HEK293 (cell line): ENCODE measurements around the gene HECTD3.

Source experiments
- BCL11B ChIP-seq: fragments of 450-650 bp; formaldehyde crosslinking; IDR thresholded peaks from 2 replicates; pipeline ENCODE4 v1.5.1; 2016; ENCODE audit warnings: low read depth, missing biosample characterization, missing genetic modification characterization
- CTCF ChIP-seq: fragments of 450-650 bp; formaldehyde crosslinking; IDR thresholded peaks from 2 replicates; pipeline ENCODE4 v1.5.1; 2016; ENCODE audit warnings: missing biosample characterization, missing genetic modification characterization
- GLI4 ChIP-seq: fragments of 450-650 bp; formaldehyde crosslinking; IDR thresholded peaks from 2 replicates; pipeline ENCODE4 v1.5.1; 2016; ENCODE audit warnings: missing biosample characterization, missing genetic modification characterization
- HOXD13 ChIP-seq: sonication (generic); formaldehyde crosslinking; IDR thresholded peaks from 2 replicates; pipeline ENCODE4 v1.8.0; 2022; ENCODE audit warnings: missing genetic modification reagents, borderline replicate concordance
- KLF16 ChIP-seq: fragments of 450-650 bp; formaldehyde crosslinking; IDR thresholded peaks from 2 replicates; pipeline ENCODE4 v1.5.1; 2017; ENCODE audit warnings: missing biosample characterization, missing genetic modification characterization
- KLF7 ChIP-seq: fragments of 450-650 bp; formaldehyde crosslinking; IDR thresholded peaks from 2 replicates; pipeline ENCODE4 v1.5.1; 2016; ENCODE audit warnings: missing biosample characterization, missing genetic modification characterization, borderline replicate concordance
- PRDM4 ChIP-seq: fragments of 450-650 bp; formaldehyde crosslinking; IDR thresholded peaks from 2 replicates; pipeline ENCODE4 v1.5.1; 2017; ENCODE audit warnings: missing biosample characterization, missing genetic modification characterization
- PRDM6 ChIP-seq: fragments of 450-650 bp; formaldehyde crosslinking; IDR thresholded peaks from 2 replicates; pipeline ENCODE4 v1.5.1; 2017; ENCODE audit warnings: missing biosample characterization, missing genetic modification characterization
- ZBTB17 ChIP-seq: fragments of 450-650 bp; formaldehyde crosslinking; IDR thresholded peaks from 2 replicates; pipeline ENCODE4 v1.5.1; 2016; ENCODE audit warnings: missing biosample characterization, missing genetic modification characterization
- ZNF248 ChIP-seq: fragments of 450-650 bp; formaldehyde crosslinking; IDR thresholded peaks from 2 replicates; pipeline ENCODE4 v1.5.1; 2017; ENCODE audit warnings: missing biosample characterization, missing genetic modification characterization
- ZNF354C ChIP-seq: fragments of 450-650 bp; formaldehyde crosslinking; IDR thresholded peaks from 2 replicates; pipeline ENCODE4 v1.5.1; 2016; ENCODE audit warnings: missing biosample characterization, missing genetic modification characterization, low read depth, borderline replicate concordance
- ZNF391 ChIP-seq: fragments of 450-650 bp; formaldehyde crosslinking; IDR thresholded peaks from 2 replicates; pipeline ENCODE4 v1.5.1; 2016; ENCODE audit warnings: low read depth, missing biosample characterization, missing genetic modification characterization, borderline replicate concordance
- ZNF530 ChIP-seq: fragments of 450-650 bp; formaldehyde crosslinking; IDR thresholded peaks from 2 replicates; pipeline ENCODE4 v1.5.1; 2016; ENCODE audit warnings: low read depth, missing biosample characterization, missing genetic modification characterization
- ZNF561 ChIP-seq: fragments of 450-650 bp; IDR thresholded peaks from 2 replicates; pipeline ENCODE4 v1.5.1; 2018; ENCODE audit warnings: missing biosample characterization, missing genetic modification characterization, borderline replicate concordance
- ZNF596 ChIP-seq: fragments of 450-650 bp; IDR thresholded peaks from 2 replicates; pipeline ENCODE4 v1.5.0; 2018; ENCODE audit warnings: missing biosample characterization, mild to moderate bottlenecking, missing genetic modification characterization, moderate library complexity
- ZNF639 ChIP-seq: fragments of 450-650 bp; formaldehyde crosslinking; IDR thresholded peaks from 2 replicates; pipeline ENCODE4 v1.5.1; 2016; ENCODE audit warnings: missing biosample characterization, missing genetic modification characterization
- ZSCAN30 ChIP-seq: fragments of 450-650 bp; IDR thresholded peaks from 2 replicates; pipeline ENCODE4 v1.5.1; 2018; ENCODE audit warnings: missing biosample characterization, mild to moderate bottlenecking, missing genetic modification characterization, moderate library complexity
- TF ChIP-seq, protein P1 (sequence below): sonication (generic); formaldehyde crosslinking; IDR thresholded peaks from 2 replicates; pipeline ENCODE4 v1.8.1; 2022; ENCODE audit warnings: mild to moderate bottlenecking, moderate library complexity, missing genetic modification reagents
- TF ChIP-seq, protein P2 (sequence below): fragments of 450-650 bp; formaldehyde crosslinking; IDR thresholded peaks from 2 replicates; pipeline ENCODE4 v1.5.1; 2017; ENCODE audit warnings: missing biosample characterization, missing genetic modification characterization
- TF ChIP-seq, protein P3 (sequence below): fragments of 450-650 bp; formaldehyde crosslinking; IDR thresholded peaks from 2 replicates; pipeline ENCODE4 v1.5.0; 2017; ENCODE audit warnings: missing biosample characterization, missing genetic modification characterization, borderline replicate concordance
- TF ChIP-seq, protein P4 (sequence below): fragments of 450-650 bp; formaldehyde crosslinking; IDR thresholded peaks from 2 replicates; pipeline ENCODE4 v1.5.1; 2017; ENCODE audit warnings: missing biosample characterization, missing genetic modification characterization
- TF ChIP-seq, protein P5 (sequence below): fragments of 450-650 bp; formaldehyde crosslinking; IDR thresholded peaks from 2 replicates; pipeline ENCODE4 v1.5.1; 2016; ENCODE audit warnings: missing biosample characterization, missing genetic modification characterization

HECTD3 gene

DNA sequence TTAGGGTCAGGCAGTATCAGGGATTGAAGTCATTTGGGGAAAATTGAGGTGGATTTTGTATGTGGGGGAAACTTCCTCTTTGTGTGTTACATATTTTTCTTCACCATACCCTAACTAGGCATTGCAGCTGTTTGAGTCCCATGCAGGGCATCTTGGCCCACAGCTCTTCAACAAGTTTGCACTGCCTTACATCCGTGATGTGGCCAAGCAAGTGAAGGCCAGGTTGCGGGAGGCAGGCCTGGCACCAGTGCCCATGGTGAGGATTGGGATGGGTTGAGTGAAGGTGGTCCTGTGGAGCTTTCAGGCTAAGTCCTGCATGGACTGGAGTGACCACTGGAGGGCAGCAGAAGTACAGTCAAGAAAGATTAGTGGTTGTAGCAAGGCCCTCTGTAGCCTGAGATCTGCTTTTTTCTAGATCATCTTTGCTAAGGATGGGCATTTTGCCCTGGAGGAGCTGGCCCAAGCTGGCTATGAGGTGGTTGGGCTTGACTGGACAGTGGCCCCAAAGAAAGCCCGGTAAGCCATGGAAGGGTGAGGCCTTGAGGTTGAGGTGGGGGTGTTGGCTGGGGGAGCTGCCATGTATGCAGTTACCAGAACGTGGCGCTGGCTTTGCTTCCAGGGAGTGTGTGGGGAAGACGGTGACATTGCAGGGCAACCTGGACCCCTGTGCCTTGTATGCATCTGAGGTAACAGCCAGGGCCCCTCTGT, 3.4 kb upstream of the HECTD3 start (continued):
- TF ChIP-seq, protein P1, sequence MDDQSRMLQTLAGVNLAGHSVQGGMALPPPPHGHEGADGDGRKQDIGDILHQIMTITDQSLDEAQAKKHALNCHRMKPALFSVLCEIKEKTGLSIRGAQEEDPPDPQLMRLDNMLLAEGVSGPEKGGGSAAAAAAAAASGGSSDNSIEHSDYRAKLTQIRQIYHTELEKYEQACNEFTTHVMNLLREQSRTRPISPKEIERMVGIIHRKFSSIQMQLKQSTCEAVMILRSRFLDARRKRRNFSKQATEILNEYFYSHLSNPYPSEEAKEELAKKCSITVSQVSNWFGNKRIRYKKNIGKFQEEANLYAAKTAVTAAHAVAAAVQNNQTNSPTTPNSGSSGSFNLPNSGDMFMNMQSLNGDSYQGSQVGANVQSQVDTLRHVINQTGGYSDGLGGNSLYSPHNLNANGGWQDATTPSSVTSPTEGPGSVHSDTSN: no peak
- TF ChIP-seq BCL11B (tag by site-specific recombination): no peak
- TF ChIP-seq ZNF639 (tag by site-specific recombination): no peak
- TF ChIP-seq, protein P2, sequence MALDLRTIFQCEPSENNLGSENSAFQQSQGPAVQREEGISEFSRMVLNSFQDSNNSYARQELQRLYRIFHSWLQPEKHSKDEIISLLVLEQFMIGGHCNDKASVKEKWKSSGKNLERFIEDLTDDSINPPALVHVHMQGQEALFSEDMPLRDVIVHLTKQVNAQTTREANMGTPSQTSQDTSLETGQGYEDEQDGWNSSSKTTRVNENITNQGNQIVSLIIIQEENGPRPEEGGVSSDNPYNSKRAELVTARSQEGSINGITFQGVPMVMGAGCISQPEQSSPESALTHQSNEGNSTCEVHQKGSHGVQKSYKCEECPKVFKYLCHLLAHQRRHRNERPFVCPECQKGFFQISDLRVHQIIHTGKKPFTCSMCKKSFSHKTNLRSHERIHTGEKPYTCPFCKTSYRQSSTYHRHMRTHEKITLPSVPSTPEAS (tag by site-specific recombination): no peak
- no peak for TF ChIP-seq ZNF561 (tag by site-specific recombination)
- no peak for TF ChIP-seq ZNF530
- TF ChIP-seq PRDM6 (tag by site-specific recombination): no peak
- TF ChIP-seq ZNF354C (tag by site-specific recombination): no peak
- TF ChIP-seq ZSCAN30: no peak
- no peak for TF ChIP-seq PRDM4 (tag by site-specific recombination)
- no peak for TF ChIP-seq HOXD13 (CRISPR knock-in tag)
- no peak for TF ChIP-seq KLF16 (tag by site-specific recombination)
- TF ChIP-seq, protein P3, sequence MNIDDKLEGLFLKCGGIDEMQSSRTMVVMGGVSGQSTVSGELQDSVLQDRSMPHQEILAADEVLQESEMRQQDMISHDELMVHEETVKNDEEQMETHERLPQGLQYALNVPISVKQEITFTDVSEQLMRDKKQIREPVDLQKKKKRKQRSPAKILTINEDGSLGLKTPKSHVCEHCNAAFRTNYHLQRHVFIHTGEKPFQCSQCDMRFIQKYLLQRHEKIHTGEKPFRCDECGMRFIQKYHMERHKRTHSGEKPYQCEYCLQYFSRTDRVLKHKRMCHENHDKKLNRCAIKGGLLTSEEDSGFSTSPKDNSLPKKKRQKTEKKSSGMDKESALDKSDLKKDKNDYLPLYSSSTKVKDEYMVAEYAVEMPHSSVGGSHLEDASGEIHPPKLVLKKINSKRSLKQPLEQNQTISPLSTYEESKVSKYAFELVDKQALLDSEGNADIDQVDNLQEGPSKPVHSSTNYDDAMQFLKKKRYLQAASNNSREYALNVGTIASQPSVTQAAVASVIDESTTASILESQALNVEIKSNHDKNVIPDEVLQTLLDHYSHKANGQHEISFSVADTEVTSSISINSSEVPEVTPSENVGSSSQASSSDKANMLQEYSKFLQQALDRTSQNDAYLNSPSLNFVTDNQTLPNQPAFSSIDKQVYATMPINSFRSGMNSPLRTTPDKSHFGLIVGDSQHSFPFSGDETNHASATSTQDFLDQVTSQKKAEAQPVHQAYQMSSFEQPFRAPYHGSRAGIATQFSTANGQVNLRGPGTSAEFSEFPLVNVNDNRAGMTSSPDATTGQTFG (tag by site-specific recombination): no peak
- TF ChIP-seq CTCF (tag by site-specific recombination): peak; percentile 89
- TF ChIP-seq, protein P4, sequence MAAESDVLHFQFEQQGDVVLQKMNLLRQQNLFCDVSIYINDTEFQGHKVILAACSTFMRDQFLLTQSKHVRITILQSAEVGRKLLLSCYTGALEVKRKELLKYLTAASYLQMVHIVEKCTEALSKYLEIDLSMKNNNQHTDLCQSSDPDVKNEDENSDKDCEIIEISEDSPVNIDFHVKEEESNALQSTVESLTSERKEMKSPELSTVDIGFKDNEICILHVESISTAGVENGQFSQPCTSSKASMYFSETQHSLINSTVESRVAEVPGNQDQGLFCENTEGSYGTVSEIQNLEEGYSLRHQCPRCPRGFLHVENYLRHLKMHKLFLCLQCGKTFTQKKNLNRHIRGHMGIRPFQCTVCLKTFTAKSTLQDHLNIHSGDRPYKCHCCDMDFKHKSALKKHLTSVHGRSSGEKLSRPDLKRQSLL (tag by site-specific recombination): no peak
- TF ChIP-seq ZBTB17 (tag by site-specific recombination): 0 out of 2 replicates have a peak, but pooled peaks have one; percentile 56
- TF ChIP-seq, protein P5, sequence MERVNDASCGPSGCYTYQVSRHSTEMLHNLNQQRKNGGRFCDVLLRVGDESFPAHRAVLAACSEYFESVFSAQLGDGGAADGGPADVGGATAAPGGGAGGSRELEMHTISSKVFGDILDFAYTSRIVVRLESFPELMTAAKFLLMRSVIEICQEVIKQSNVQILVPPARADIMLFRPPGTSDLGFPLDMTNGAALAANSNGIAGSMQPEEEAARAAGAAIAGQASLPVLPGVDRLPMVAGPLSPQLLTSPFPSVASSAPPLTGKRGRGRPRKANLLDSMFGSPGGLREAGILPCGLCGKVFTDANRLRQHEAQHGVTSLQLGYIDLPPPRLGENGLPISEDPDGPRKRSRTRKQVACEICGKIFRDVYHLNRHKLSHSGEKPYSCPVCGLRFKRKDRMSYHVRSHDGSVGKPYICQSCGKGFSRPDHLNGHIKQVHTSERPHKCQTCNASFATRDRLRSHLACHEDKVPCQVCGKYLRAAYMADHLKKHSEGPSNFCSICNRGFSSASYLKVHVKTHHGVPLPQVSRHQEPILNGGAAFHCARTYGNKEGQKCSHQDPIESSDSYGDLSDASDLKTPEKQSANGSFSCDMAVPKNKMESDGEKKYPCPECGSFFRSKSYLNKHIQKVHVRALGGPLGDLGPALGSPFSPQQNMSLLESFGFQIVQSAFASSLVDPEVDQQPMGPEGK: no peak
- TF ChIP-seq ZNF391 (tag by site-specific recombination): 0 out of 2 replicates have a peak, but pooled peaks have one; percentile 49
- TF ChIP-seq ZNF596 (tag by site-specific recombination): no peak
- TF ChIP-seq KLF7 (tag by site-specific recombination): no peak
- TF ChIP-seq GLI4 (tag by site-specific recombination): no peak
- TF ChIP-seq ZNF248: no peak
